GM12892 (cell line): ENCODE results near the gene PDE8A.

Source experiments
- POLR2A ChIP-seq: IDR thresholded peaks from 2 replicates; pipeline ENCODE4 v1.6.1; 2011; ENCODE audit warnings: low read depth, low read length, control low read depth
- POLR2AphosphoS5 ChIP-seq: IDR thresholded peaks from 2 replicates; pipeline ENCODE4 v1.6.1; 2011; ENCODE audit warnings: low read depth, low read length, control low read depth

GRCh38 chr15:85125056-85125661 is 143.5 kb downstream of the PDE8A start:
- TF ChIP-seq POLR2A (no peak), POLR2AphosphoS5 (no peak)
